AG10803 (cell line): ENCODE measurements around the gene TTC9.

Source experiments
- DNase-seq: peaks from one replicate; pipeline ENCODE4 v3.0.0; 2010; ENCODE audit warnings: low read depth
- H3K4me3 ChIP-seq: 2 replicates; pipeline ENCODE4 v1.5.1; 2011; ENCODE audit warnings: mild to moderate bottlenecking, low read length, control low read depth
- TF ChIP-seq, protein P1 (sequence below): conservative IDR thresholded peaks from 2 replicates; pipeline ENCODE4 v1.5.1; 2011; ENCODE audit warnings: mild to moderate bottlenecking, low read length, control low read depth, inconsistent platforms

TTC9 gene

DNA sequence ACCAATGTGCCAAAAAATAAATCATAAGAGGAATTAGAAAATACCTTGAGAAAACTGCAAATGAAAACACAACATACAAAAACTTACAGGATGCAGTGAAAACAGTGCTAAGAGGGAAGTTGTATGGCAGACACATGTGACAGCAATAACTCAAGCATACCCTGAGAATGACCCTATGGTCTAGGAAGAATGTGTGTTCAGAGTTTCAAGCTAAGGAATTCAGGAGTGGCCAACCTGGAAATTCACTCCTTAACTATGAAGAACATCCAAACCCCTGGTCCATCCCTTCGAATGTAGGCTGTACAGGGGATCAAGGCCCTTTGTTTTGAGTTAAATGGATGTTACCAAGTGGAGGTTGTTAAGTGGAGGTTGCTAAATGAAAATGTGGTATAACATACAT lies 16.7 kb upstream of the TTC9 start:
- no peak for DNase-seq
- TF ChIP-seq, protein P1, sequence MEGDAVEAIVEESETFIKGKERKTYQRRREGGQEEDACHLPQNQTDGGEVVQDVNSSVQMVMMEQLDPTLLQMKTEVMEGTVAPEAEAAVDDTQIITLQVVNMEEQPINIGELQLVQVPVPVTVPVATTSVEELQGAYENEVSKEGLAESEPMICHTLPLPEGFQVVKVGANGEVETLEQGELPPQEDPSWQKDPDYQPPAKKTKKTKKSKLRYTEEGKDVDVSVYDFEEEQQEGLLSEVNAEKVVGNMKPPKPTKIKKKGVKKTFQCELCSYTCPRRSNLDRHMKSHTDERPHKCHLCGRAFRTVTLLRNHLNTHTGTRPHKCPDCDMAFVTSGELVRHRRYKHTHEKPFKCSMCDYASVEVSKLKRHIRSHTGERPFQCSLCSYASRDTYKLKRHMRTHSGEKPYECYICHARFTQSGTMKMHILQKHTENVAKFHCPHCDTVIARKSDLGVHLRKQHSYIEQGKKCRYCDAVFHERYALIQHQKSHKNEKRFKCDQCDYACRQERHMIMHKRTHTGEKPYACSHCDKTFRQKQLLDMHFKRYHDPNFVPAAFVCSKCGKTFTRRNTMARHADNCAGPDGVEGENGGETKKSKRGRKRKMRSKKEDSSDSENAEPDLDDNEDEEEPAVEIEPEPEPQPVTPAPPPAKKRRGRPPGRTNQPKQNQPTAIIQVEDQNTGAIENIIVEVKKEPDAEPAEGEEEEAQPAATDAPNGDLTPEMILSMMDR = no peak
- no peak overlapping the region for H3K4me3 ChIP-seq

DNA sequence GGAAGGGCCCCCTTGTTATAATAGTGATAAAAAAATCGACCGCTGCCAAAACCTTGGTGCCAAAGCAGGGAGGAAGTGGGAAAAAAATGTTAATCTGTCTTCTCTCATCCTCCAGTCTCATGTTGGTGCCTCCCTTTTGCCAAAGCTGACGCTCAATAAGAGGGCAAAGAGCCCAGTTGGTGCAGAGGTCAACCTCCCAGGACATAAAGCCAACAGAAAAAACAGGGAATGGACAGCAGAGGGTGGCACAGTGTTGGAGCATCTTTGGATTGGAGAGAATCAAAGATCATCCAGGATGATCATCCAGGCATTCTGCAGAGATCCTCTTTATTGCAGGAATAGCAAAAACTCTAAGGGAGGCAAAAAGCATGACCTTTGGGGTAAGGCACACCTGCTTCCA lies 9.8 kb upstream of the TTC9 start:
- H3K4me3 ChIP-seq = no peak overlapping the region
- TF ChIP-seq, protein P1 = no peak
- no peak for DNase-seq

DNA sequence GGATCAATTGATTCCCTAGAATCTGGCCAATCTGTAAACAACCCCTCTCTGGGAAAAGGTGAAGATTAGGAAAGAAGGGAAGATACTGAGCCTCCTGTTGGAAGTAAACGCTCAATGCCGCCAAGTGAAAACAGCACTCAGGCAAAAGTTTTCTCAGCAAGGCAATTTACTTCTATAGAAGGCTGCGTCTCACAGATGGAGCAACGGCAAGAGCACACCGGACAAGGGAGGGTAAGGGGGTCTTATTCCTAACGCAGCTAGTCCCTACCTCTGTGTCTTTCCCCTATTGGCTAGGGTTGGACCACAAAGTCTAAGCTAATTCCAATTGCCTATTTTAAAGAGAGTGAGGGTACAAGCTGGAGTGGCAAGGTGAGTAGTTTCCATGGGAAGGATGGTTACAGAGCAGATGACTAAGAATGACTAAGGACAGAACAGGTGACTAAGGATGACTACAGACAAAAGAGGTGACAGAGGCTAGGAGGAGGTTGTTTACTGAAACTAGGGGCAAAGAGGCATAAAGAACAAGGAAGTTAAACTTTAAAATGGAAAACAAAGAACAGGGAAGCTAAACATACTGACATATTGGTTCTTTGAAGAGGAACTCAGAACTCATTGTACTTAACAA lies 5.6 kb upstream of the TTC9 start:
- DNase-seq = no peak
- no peak overlapping the region for H3K4me3 ChIP-seq
- TF ChIP-seq, protein P1 = no peak

DNA sequence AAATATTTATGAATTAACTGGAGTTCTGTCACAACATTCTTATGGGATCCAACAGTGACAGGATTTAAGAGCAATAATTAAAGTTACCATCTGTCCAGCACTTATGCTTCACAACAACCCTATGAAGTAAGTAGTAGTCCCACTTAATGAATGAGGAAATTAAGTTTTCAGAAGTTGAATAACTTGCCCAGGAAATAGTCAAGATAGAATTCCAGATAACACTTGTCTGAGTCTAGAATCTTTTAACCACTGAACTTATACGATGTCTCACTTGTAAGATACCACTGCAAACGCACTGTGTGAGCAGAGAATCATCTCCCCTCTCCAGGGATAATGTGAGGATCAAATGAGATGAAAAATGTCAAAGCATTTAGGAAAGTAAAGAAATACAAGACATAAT lies 3.3 kb upstream of the TTC9 start:
- no peak for DNase-seq
- no peak overlapping the region for H3K4me3 ChIP-seq
- TF ChIP-seq, protein P1 = no peak

DNA sequence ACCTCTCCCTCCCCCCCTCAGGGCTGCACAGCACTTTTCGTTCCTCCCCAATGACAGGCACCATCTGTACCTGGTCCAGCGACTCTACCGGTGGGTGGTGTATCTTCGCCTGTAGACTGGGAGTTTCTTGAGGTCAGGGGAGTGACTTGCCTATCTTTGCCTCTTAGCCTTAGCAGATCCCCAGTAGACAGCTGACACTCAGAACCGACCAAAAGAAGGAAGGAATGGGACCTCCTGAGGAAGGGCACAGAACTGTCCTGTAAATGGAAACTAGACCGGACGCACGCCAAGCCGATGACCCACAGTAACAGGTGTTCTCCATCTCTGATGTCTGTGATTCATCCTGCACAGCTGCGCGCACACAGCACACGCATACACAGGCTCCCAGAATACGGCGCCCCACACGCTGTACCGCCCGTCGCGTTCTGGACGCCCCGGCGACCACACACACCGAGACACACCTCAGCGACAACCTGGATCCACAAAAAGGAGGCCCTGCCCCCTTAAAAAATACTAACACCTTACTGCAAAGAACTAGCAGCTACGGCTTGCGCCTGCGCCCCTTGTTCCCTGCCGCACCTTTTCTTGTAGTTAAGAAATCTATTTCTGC lies 673 bp upstream of the TTC9 start:
- TF ChIP-seq, protein P1 = no peak
- H3K4me3 ChIP-seq = peak overlapping the region; percentile 51
- no peak for DNase-seq

DNA sequence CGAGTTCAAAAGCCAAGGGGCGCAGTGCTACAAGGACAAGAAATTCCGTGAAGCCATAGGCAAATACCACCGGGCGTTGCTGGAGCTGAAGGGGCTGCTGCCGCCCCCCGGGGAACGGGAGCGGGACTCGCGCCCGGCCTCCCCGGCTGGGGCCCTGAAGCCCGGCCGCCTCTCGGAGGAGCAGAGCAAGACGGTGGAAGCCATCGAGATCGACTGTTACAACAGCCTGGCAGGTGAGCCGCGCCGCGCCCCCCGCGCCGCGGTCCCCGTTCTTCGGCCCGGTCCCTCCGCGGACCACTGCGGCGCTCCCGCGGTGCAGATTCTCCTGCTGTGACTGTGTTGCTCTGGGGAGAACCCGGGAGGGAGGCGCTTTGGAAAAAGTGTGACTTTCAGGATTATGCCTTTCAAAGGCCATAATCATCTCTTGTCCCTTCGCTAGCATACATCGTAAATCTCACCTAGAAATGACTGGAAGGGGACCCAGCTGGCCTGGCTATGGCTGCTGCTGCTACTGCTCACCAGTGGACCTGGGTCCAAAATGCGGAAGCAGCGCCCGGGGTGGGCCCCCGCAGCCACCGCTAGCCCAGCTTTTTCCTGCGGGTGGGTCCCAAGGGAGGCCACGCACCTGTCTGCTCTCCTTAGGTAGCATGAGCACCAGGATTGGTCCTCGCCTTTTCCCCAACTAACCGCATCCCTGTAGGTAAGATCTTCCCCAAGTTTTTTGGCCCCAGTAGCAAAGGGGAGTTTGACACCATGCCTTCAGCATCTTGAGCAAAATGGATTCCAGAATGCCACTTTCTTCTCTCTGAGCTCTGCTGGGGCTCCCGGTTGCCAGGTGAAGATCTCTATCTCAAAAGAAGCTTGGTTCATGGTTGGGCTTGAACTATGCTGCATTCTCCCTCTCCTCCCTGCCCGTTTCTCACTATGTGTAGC lies 853 bp downstream of the TTC9 start:
- DNase-seq = no peak
- peak overlapping the region; percentile 44 for H3K4me3 ChIP-seq
- TF ChIP-seq, protein P1 = no peak
